ENCODE data around the gene KCTD10. TPM values are rescaled to one million over a fixed set of nuclear protein-coding genes. Genes with fewer than 3 reads are reported as not detected.

Gene KCTD10
- total and polyA plus RNA-seq, 9 of the 15 experiments (the other 6 are each of a cell fraction or from before 2014, with no cell fraction given): 1.9 to 37.5 (median 15.7) TPM

GRCh38 chr12:109446869-109447268 lies 30.2 kb downstream of the KCTD10 start:
- in situ Hi-C loops (cut with MboI): no loop called here
- Histone ChIP-seq H3K27me3 (ENCODE audit: control insufficient read depth in 2 of 2, insufficient read depth in 2 of 2, low read length in 2 of 2) (no peaks in the 10 kb centered on the region), H3K4me2 (ENCODE audit: insufficient read depth, low read length) (no peak overlapping the region), H3K9me1 (ENCODE audit: control insufficient read depth, insufficient read depth, low read length) (no peaks in the 10 kb centered on the region), H3K27ac (ENCODE audit: extremely low read depth, low read depth, low read length) (no peak overlapping the region), H3K79me2 (ENCODE audit: control insufficient read depth, insufficient read depth, low read length) (no peaks in the 10 kb centered on the region), H2AFZ (ENCODE audit: low read depth, low read length) (no peak overlapping the region), H4K20me1 (replicated peaks; ENCODE audit: control insufficient read depth, insufficient read depth, low read length) (no peaks in the 10 kb centered on the region), H3K9ac (ENCODE audit: insufficient read depth in 1 of 2, low read depth in 2 of 2, low read length in 2 of 2) (no peak overlapping the region), H3K9me3 (replicated peaks; ENCODE audit: control insufficient read depth, insufficient read depth, low read depth, low read length) (no peaks in the 10 kb centered on the region), H3K4me1 (replicated peaks in 1 of 2; ENCODE audit: control insufficient read depth in 2 of 2, insufficient read depth in 2 of 2, low read length in 2 of 2) (peaks cover 0 to 3% of the 10 kb centered on the region in 2 experiments; a peak in 1 of 5 replicates), H3K36me3 (ENCODE audit: control insufficient read depth, insufficient read depth, low read length) (peaks cover 25% of the 10 kb centered on the region; the same call in 2 of the 3 replicates), H3K4me3 (no peak overlapping the region)
- FAIRE-seq: no peak
- WGBS (ENCODE audit: insufficient coverage, low coverage, missing lambda C conversion rate): 77% methylated on average over 8 of the region's 8 CpGs
- intact Hi-C loops (cut with micrococcal nuclease): no loop called here
- no peak for ATAC-seq
- DNase-seq (ENCODE audit: extremely low read depth in 1 of 4, low spot score in 3 of 4): no peak
- CTCF ChIA-PET (ENCODE audit: low intra/inter-chr PET ratio): no interaction called here
- POLR2A ChIA-PET: no interaction called here
- no peak for TF ChIP-seq FOXM1 (IDR thresholded peaks at IDR 0.05; ENCODE audit: low read depth)
- TF ChIP-seq FOXM1 (CRISPR knock-in tag; IDR thresholded peaks at IDR 0.05; ENCODE audit: low read depth): no peak
- no TSS peak for BruUV-seq (replicated peaks)

GRCh38 chr12:109445191-109445609 lies 31.9 kb downstream of the KCTD10 start:
- H3K9me1 ChIP-seq (ENCODE audit: control insufficient read depth, insufficient read depth, low read length): no peaks in the 10 kb centered on the region
- H3K79me2 ChIP-seq (ENCODE audit: control insufficient read depth, insufficient read depth, low read length): no peaks in the 10 kb centered on the region
- in situ Hi-C loops (cut with MboI): no loop called here
- CTCF ChIA-PET (ENCODE audit: low intra/inter-chr PET ratio): interaction anchor here (0.6 kb wide), 1 partner anchor 17 kb away, joined by 3 read pairs; no protein-coding TSS in a partner anchor
- H4K20me1 ChIP-seq (replicated peaks; ENCODE audit: control insufficient read depth, insufficient read depth, low read length): no peaks in the 10 kb centered on the region
- H3K27ac ChIP-seq (ENCODE audit: extremely low read depth, low read depth, low read length): no peak overlapping the region
- H3K36me3 ChIP-seq (ENCODE audit: control insufficient read depth, insufficient read depth, low read length): peaks cover 15% of the 10 kb centered on the region; the same call in 1 of the 3 replicates
- DNase-seq (ENCODE audit: extremely low read depth in 1 of 4, low spot score in 3 of 4) (no peak), FAIRE-seq (no peak), ATAC-seq (no peak)
- H3K27me3 ChIP-seq (ENCODE audit: control insufficient read depth in 2 of 2, insufficient read depth in 2 of 2, low read length in 2 of 2): peaks cover 5% of the 10 kb centered on the region in 2 experiments; a peak in 2 of 5 replicates
- no peaks in the 10 kb centered on the region for H3K9me3 ChIP-seq (replicated peaks; ENCODE audit: control insufficient read depth, insufficient read depth, low read depth, low read length)
- intact Hi-C loops (cut with micrococcal nuclease): no loop called here
- no peak overlapping the region for H3K4me3 ChIP-seq
- H3K4me2 ChIP-seq (ENCODE audit: insufficient read depth, low read length): no peak overlapping the region
- POLR2A ChIA-PET: interaction anchor here (0.6 kb wide), 1 partner anchor 60 kb away, joined by 4 read pairs; no protein-coding TSS in a partner anchor
- no peaks in the 10 kb centered on the region for H3K4me1 ChIP-seq (replicated peaks in 1 of 2; ENCODE audit: control insufficient read depth in 2 of 2, insufficient read depth in 2 of 2, low read length in 2 of 2)
- no TSS peak for BruUV-seq (replicated peaks)
- WGBS (ENCODE audit: insufficient coverage, low coverage, missing lambda C conversion rate): 66% methylated on average over 2 of the region's 2 CpGs
- no peak overlapping the region for H2AFZ ChIP-seq (ENCODE audit: low read depth, low read length)
- H3K9ac ChIP-seq (ENCODE audit: insufficient read depth in 1 of 2, low read depth in 2 of 2, low read length in 2 of 2): no peak overlapping the region
- TF ChIP-seq NFRKB (IDR thresholded peaks at IDR 0.05; ENCODE audit: low read depth): no peak
- no peak for TF ChIP-seq RCOR1 (IDR thresholded peaks at IDR 0.05; ENCODE audit: borderline replicate concordance in 1 of 2, low read depth in 2 of 2, low read length in 2 of 2)
- TF ChIP-seq HIVEP1 (CRISPR knock-in tag; IDR thresholded peaks at IDR 0.05): no peak
- no peak for TF ChIP-seq ZNF140 (CRISPR knock-in tag; IDR thresholded peaks at IDR 0.05)
- TF ChIP-seq PHTF2 (CRISPR knock-in tag; IDR thresholded peaks at IDR 0.05): no peak
- TF ChIP-seq ETV6 (IDR thresholded peaks at IDR 0.05; ENCODE audit: borderline replicate concordance in 1 of 2, low read depth in 2 of 2, low read length in 1 of 2): no peak
- no peak for TF ChIP-seq ETV6 (CRISPR knock-in tag; IDR thresholded peaks at IDR 0.05; ENCODE audit: borderline replicate concordance)
- no peak for TF ChIP-seq ZNF444 (CRISPR knock-in tag; IDR thresholded peaks at IDR 0.05)
- no peak for TF ChIP-seq ZNF282 (CRISPR knock-in tag; IDR thresholded peaks at IDR 0.05)
- no peak for TF ChIP-seq TSHZ1 (CRISPR knock-in tag; IDR thresholded peaks at IDR 0.05)
